Peyer's patch (tissue), 4 donors: Measurements from ENCODE around the gene SPATC1L.

Source experiments
- POLR2A ChIP-seq, 2 donors: fragments of 450-650 bp; IDR thresholded peaks; one replicate each; pipeline ENCODE4 v1.5.1; 2017; ENCODE audit warnings: antibody characterized with exemption in 2 of 2, mild to moderate bottlenecking in 2 of 2, moderate library complexity in 2 of 2
- TF ChIP-seq, protein P1 (sequence below), 6 experiments: fragments of 450-650 bp in 4 of 6; fragments of 200-600 bp in 2 of 6; sonication (generic) in 1 of 6; IDR thresholded peaks; one replicate each; pipeline ENCODE4 v1.5.1; 2017 to 2019; ENCODE audit warnings: antibody characterized with exemption in 6 of 6, mild to moderate bottlenecking in 3 of 6, moderate library complexity in 1 of 6

DNA sequence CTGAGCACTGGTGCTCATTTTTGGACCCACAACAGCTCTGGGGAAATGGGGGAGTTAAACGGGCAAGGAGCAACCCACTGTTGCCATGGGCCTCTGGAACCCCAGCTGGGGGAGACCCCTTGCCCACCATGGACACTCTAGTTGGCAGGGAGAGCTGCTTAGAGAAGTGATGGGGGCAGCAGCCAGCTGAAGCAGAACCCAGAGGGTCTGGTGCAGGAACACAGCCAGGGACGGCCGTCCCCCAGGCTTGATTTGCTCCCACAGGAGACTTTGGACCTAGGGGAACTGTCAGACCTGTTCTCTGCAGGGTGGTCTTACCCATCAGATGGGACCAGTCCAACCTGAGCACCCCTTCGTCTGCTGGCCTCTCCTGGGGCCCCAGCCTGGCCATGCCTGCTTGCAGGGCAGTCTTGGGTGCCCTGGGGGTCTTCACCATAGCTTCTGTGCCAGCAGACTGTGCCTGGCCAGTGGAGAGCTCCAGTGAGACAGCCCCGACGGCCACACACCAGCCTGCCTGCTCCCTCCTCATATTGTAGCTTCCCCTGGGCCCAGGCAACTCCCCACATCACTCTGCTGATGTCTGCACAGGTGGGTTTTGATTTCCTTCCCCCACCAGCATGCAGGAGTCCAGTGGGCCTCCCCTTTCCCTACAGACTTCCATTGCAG is 11.3 kb downstream of the SPATC1L start:
- TF ChIP-seq, protein P1, sequence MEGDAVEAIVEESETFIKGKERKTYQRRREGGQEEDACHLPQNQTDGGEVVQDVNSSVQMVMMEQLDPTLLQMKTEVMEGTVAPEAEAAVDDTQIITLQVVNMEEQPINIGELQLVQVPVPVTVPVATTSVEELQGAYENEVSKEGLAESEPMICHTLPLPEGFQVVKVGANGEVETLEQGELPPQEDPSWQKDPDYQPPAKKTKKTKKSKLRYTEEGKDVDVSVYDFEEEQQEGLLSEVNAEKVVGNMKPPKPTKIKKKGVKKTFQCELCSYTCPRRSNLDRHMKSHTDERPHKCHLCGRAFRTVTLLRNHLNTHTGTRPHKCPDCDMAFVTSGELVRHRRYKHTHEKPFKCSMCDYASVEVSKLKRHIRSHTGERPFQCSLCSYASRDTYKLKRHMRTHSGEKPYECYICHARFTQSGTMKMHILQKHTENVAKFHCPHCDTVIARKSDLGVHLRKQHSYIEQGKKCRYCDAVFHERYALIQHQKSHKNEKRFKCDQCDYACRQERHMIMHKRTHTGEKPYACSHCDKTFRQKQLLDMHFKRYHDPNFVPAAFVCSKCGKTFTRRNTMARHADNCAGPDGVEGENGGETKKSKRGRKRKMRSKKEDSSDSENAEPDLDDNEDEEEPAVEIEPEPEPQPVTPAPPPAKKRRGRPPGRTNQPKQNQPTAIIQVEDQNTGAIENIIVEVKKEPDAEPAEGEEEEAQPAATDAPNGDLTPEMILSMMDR (IDR thresholded peaks at IDR 0.05), result no peak
- TF ChIP-seq POLR2A (IDR thresholded peaks at IDR 0.05), result no peak
